Upper lobe of left lung (tissue), 4 donors: ENCODE data around the gene VWA7.

Experiments used
- POLR2A ChIP-seq, 4 donors: fragments of 450-650 bp; IDR thresholded peaks; one replicate each; pipeline ENCODE4 v1.5.1; 2016 to 2017; ENCODE audit warnings: antibody characterized with exemption in 4 of 4, mild to moderate bottlenecking in 2 of 4
- POLR2AphosphoS5 ChIP-seq, 2 donors: sonication (generic); formaldehyde crosslinking; IDR thresholded peaks; one replicate each; pipeline ENCODE4 v1.5.1; 2017; ENCODE audit warnings: antibody characterized with exemption in 2 of 2
- TF ChIP-seq, protein P1 (sequence below), 6 experiments: fragments of 450-650 bp in 4 of 6; fragments of 200-600 bp in 2 of 6; sonication (generic) in 2 of 6; IDR thresholded peaks; one replicate each; pipeline ENCODE4 v1.5.1; 2016 to 2019; ENCODE audit warnings: antibody characterized with exemption in 6 of 6

DNA sequence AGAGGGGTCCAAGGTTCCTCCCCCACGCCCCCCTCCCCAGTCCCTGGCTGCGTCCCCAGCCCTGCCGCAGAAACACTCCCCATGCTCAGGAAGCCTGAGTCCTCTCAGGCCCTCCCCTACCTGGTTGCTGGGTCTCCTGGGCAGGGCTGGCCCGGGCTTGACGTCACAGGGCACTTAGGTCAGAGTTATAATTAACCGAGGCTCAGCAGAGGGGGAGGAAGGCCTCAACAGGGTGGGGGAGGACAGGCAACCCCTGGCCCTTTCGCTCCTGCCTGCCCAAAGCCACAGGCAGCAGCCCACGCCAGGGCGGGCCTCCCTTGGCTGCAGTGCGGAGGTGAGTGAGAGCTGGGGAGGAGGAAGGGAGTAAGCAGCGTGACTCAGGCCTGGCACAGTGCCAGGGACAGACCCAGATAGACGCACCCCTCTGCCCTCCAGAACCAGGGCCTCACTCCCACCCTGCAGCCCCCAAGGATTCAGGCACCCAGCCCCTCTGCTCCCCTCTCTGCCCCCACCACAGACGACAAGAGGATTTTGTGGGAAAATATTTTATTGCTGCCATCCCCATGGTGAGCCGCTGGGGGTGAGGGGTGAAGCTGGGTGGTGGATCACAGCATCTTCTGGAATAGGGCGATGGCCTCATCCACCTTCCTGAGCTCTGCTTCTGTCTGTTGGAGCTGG, at the start of gene VWA7:
- TF ChIP-seq, protein P1, sequence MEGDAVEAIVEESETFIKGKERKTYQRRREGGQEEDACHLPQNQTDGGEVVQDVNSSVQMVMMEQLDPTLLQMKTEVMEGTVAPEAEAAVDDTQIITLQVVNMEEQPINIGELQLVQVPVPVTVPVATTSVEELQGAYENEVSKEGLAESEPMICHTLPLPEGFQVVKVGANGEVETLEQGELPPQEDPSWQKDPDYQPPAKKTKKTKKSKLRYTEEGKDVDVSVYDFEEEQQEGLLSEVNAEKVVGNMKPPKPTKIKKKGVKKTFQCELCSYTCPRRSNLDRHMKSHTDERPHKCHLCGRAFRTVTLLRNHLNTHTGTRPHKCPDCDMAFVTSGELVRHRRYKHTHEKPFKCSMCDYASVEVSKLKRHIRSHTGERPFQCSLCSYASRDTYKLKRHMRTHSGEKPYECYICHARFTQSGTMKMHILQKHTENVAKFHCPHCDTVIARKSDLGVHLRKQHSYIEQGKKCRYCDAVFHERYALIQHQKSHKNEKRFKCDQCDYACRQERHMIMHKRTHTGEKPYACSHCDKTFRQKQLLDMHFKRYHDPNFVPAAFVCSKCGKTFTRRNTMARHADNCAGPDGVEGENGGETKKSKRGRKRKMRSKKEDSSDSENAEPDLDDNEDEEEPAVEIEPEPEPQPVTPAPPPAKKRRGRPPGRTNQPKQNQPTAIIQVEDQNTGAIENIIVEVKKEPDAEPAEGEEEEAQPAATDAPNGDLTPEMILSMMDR (IDR thresholded peaks at IDR 0.05): no peak
- TF ChIP-seq POLR2A (IDR thresholded peaks at IDR 0.05) (no peak), POLR2AphosphoS5 (IDR thresholded peaks at IDR 0.05) (peak in 1 of 2 donors; percentile 57)
